ENCODE results near the gene CCDC88B.

Gene CCDC88B

GRCh38 chr11:64348383-64349024 lies 8.5 kb downstream of the CCDC88B start:
- no peak for TF ChIP-seq ZNF658 (tag by site-specific recombination; IDR thresholded peaks at IDR 0.05)
- TF ChIP-seq, protein P1, sequence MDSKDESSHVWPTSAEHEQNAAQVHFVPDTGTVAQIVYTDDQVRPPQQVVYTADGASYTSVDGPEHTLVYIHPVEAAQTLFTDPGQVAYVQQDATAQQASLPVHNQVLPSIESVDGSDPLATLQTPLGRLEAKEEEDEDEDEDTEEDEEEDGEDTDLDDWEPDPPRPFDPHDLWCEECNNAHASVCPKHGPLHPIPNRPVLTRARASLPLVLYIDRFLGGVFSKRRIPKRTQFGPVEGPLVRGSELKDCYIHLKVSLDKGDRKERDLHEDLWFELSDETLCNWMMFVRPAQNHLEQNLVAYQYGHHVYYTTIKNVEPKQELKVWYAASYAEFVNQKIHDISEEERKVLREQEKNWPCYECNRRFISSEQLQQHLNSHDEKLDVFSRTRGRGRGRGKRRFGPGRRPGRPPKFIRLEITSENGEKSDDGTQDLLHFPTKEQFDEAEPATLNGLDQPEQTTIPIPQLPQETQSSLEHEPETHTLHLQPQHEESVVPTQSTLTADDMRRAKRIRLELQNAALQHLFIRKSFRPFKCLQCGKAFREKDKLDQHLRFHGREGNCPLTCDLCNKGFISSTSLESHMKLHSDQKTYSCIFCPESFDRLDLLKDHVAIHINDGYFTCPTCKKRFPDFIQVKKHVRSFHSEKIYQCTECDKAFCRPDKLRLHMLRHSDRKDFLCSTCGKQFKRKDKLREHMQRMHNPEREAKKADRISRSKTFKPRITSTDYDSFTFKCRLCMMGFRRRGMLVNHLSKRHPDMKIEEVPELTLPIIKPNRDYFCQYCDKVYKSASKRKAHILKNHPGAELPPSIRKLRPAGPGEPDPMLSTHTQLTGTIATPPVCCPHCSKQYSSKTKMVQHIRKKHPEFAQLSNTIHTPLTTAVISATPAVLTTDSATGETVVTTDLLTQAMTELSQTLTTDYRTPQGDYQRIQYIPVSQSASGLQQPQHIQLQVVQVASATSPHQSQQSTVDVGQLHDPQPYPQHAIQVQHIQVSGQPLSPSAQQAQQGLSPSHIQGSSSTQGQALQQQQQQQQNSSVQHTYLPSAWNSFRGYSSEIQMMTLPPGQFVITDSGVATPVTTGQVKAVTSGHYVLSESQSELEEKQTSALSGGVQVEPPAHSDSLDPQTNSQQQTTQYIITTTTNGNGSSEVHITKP (tag by site-specific recombination; IDR thresholded peaks at IDR 0.05) = peak; percentile 98
- TF ChIP-seq PATZ1 (tag by site-specific recombination; IDR thresholded peaks at IDR 0.05) = 0 out of 2 replicates have a peak, but pooled peaks have one; percentile 22
- ChIA-PET POLR2A (interaction anchor here (0.5 to 2.7 kb wide), 3 partner anchors 31 to 478 kb away, joined by 3 to 10 read pairs (median 4); partner anchors contain the start of genes PRDX5 and TRMT112), CTCF (interaction anchor here (0.6 to 2.2 kb wide), 3 partner anchors 8 to 217 kb away, joined by 3 to 5 read pairs (median 3); partner anchors contain the start of genes PRDX5 and TRMT112)
- no peak overlapping the region for H3K27ac ChIP-seq (ENCODE audit: extremely low read depth, low read depth, low read length)
- no peak overlapping the region for H3K4me3 ChIP-seq (ENCODE audit: low read depth, low read length)
- H3K36me3 ChIP-seq (ENCODE audit: control insufficient read depth in 2 of 2, insufficient read depth in 1 of 2, low read length in 2 of 2) = no peaks in the 10 kb centered on the region
- H3K9me3 ChIP-seq (ENCODE audit: control insufficient read depth, insufficient read depth, low read depth, low read length) = no peaks in the 10 kb centered on the region
- H3K4me1 ChIP-seq (ENCODE audit: control insufficient read depth, insufficient read depth, low read length) = no peaks in the 10 kb centered on the region

- POLR2A ChIA-PET = interaction anchor here (1.3 to 2.7 kb wide), 2 partner anchors 32 to 77 kb away, joined by 3 to 10 read pairs; partner anchors contain the start of genes PRDX5 and TRMT112
- CTCF ChIA-PET = no interaction called here
- H3K36me3 ChIP-seq (ENCODE audit: control insufficient read depth in 2 of 2, insufficient read depth in 1 of 2, low read length in 2 of 2) = no peaks in the 10 kb centered on the region
- H3K4me3 ChIP-seq (ENCODE audit: low read depth, low read length) = no peak overlapping the region
- H3K27ac ChIP-seq (ENCODE audit: extremely low read depth, low read depth, low read length) = no peak overlapping the region
- H3K4me1 ChIP-seq (ENCODE audit: control insufficient read depth, insufficient read depth, low read length) = no peaks in the 10 kb centered on the region
- H3K9me3 ChIP-seq (ENCODE audit: control insufficient read depth, insufficient read depth, low read depth, low read length) = no peaks in the 10 kb centered on the region
- no peak for TF ChIP-seq ZNF544 (tag by site-specific recombination; IDR thresholded peaks at IDR 0.05)
- TF ChIP-seq GLI4 (tag by site-specific recombination; IDR thresholded peaks at IDR 0.05) = no peak
- TF ChIP-seq GLIS1 (tag by site-specific recombination; IDR thresholded peaks at IDR 0.05) = no peak
- TF ChIP-seq, protein P2, sequence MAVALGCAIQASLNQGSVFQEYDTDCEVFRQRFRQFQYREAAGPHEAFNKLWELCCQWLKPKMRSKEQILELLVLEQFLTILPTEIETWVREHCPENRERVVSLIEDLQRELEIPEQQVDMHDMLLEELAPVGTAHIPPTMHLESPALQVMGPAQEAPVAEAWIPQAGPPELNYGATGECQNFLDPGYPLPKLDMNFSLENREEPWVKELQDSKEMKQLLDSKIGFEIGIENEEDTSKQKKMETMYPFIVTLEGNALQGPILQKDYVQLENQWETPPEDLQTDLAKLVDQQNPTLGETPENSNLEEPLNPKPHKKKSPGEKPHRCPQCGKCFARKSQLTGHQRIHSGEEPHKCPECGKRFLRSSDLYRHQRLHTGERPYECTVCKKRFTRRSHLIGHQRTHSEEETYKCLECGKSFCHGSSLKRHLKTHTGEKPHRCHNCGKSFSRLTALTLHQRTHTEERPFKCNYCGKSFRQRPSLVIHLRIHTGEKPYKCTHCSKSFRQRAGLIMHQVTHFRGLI (tag by site-specific recombination; IDR thresholded peaks at IDR 0.05) = no peak
- no peak for TF ChIP-seq BCL11B (tag by site-specific recombination; IDR thresholded peaks at IDR 0.05; ENCODE audit: low read depth)
- TF ChIP-seq ZNF830 (tag by site-specific recombination; IDR thresholded peaks at IDR 0.05; ENCODE audit: low read depth) = no peak
- no peak for TF ChIP-seq TSHZ1 (tag by site-specific recombination; IDR thresholded peaks at IDR 0.05; ENCODE audit: borderline replicate concordance)
- no peak for TF ChIP-seq ZNF16 (tag by site-specific recombination; IDR thresholded peaks at IDR 0.05; ENCODE audit: low read depth)
- no peak for TF ChIP-seq KLF8 (tag by site-specific recombination; IDR thresholded peaks at IDR 0.05)
- TF ChIP-seq ZFP3 (tag by site-specific recombination; IDR thresholded peaks at IDR 0.05; ENCODE audit: low read depth) = no peak
- no peak for TF ChIP-seq ZNF223 (tag by site-specific recombination; IDR thresholded peaks at IDR 0.05)
- TF ChIP-seq, protein P3, sequence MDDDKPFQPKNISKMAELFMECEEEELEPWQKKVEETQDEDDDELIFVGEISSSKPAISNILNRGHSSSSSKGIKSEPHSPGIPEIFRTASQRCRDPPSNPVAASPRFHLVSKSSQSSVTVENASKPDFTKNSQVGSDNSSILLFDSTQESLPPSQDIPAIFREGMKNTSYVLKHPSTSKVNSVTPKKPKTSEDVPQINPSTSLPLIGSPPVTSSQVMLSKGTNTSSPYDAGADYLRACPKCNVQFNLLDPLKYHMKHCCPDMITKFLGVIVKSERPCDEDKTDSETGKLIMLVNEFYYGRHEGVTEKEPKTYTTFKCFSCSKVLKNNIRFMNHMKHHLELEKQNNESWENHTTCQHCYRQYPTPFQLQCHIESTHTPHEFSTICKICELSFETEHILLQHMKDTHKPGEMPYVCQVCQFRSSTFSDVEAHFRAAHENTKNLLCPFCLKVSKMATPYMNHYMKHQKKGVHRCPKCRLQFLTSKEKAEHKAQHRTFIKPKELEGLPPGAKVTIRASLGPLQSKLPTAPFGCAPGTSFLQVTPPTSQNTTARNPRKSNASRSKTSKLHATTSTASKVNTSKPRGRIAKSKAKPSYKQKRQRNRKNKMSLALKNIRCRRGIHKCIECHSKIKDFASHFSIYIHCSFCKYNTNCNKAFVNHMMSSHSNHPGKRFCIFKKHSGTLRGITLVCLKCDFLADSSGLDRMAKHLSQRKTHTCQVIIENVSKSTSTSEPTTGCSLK (tag by site-specific recombination; IDR thresholded peaks at IDR 0.05) = no peak
- TF ChIP-seq ZNF837 (tag by site-specific recombination; IDR thresholded peaks at IDR 0.05) = no peak
- no peak for TF ChIP-seq ZNF561 (tag by site-specific recombination; IDR thresholded peaks at IDR 0.05; ENCODE audit: borderline replicate concordance)
- no peak for TF ChIP-seq INSM2 (tag by site-specific recombination; IDR thresholded peaks at IDR 0.05)
Observed at GRCh38 chr11:64349025-64349387, 9.0 kb downstream of the CCDC88B start.
